Ovary (tissue), 9 donors: ENCODE measurements around the gene SND1. TPM values are rescaled to one million over a fixed set of nuclear protein-coding genes. Genes with fewer than 3 reads are reported as not detected.

Source experiments
- DNase-seq, 5 donors: peaks; one replicate each; pipeline ENCODE4 v3.0.0-alpha.2; 2019 to 2020
- H3K27ac ChIP-seq, 2 donors: fragments of 200-600 bp; one replicate each; pipeline versions ENCODE4 v1.5.1 to v1.8.0; 2019 to 2022
- H3K27me3 ChIP-seq: fragments of 200-600 bp; one replicate; pipeline ENCODE4 v1.8.0; 2022
- H3K36me3 ChIP-seq: fragments of 200-600 bp; sonication (generic); one replicate; pipeline ENCODE4 v1.5.1; 2019
- H3K4me1 ChIP-seq: one replicate; pipeline ENCODE4 v1.8.1; 2013; ENCODE audit warnings: mild to moderate bottlenecking, moderate library complexity; ENCODE audit not compliant: insufficient read depth
- H3K4me3 ChIP-seq: fragments of 200-600 bp; sonication (generic); one replicate; pipeline ENCODE4 v1.5.1; 2017
- H3K9me3 ChIP-seq, 2 donors: fragments of 200-600 bp in 1 of 2; sonication (generic) in 1 of 2; one replicate each; pipeline versions ENCODE4 v1.5.1 to v1.8.1; 2013 to 2019; ENCODE audit warnings: mild to moderate bottlenecking in 1 of 2, moderate library complexity in 1 of 2
- CTCF ChIP-seq, 3 donors: fragments of 450-650 bp in 2 of 3; fragments of 200-600 bp in 1 of 3; IDR thresholded peaks; one replicate each; pipeline versions ENCODE4 v1.5.1 to v1.8.0; 2016 to 2022; ENCODE audit warnings: antibody characterized with exemption in 3 of 3, mild to moderate bottlenecking in 1 of 3
- EP300 ChIP-seq: sonication (generic); formaldehyde crosslinking; IDR thresholded peaks from one replicate; pipeline ENCODE4 v1.6.1; 2017; ENCODE audit warnings: antibody characterized with exemption
- POLR2A ChIP-seq: fragments of 450-650 bp; IDR thresholded peaks from one replicate; pipeline ENCODE4 v1.6.1; 2017; ENCODE audit warnings: antibody characterized with exemption, mild to moderate bottlenecking, moderate library complexity
- WGBS, 3 donors: extraction: QIAGEN DNeasy Blood & Tissue Kit in 1 of 3; methylation state at CpG; one replicate each; pipeline versions ENCODE4 v1.1.5 to v1.1.7; 2013 to 2017; 5-methylcytosine and 5-hydroxymethylcytosine counted together
- intact Hi-C, 4 donors: fragments of 100-400 bp; cut with DNase I; formaldehyde crosslinking; loops; one replicate each; pipeline versions ENCODE4 v1.11.0 to v1.15.1; 2022 to 2023
- polyA plus RNA-seq, 2 donors: library from polyadenylated mRNA; stranded (reverse); fragments of 200-250 nt in 1 of 2; fragments of 350-450 nt in 1 of 2; fragmentation: Illumina TruSeq in 1 of 2; extraction: RNeasy Lipid Tissue Mini Kit (QIAGEN cat#74804) in 1 of 2; gene quantifications; one replicate each; pipeline ENCODE4 v1.2.3, GENCODE V29; 2013 to 2014
- total RNA-seq, 7 donors: library from RNA; depleted of rRNA in 2 of 7; stranded (reverse); fragments of >200 nt in 2 of 7; fragmentation: NEBNext Ultra II Directional in 3 of 7; extraction: Animal tissue kit (Norgen Biotek cat#: 25700) in 3 of 7; gene quantifications; one replicate each; pipeline versions ENCODE4 v1.1.0 to v1.2.4, GENCODE V29; 2016 to 2023
- donor health status: DM: no; HTN: no; CAD: no; lungs with moderate emphysema.
- donor health status: DM: no; HTN: no; CAD: no.
- donor health status: Bipolar disorder and iron deficiency.
- donor health status: DM: yes; HTN: yes; CAD: no.
- donor health status: DM: no; HTN: no; CAD: no.
- donor health status: DM: yes; HTN: yes; CAD: no.

Gene SND1
- total and polyA plus RNA-seq, 9 donors, result 91.4 to 297 (median 182) TPM

DNA sequence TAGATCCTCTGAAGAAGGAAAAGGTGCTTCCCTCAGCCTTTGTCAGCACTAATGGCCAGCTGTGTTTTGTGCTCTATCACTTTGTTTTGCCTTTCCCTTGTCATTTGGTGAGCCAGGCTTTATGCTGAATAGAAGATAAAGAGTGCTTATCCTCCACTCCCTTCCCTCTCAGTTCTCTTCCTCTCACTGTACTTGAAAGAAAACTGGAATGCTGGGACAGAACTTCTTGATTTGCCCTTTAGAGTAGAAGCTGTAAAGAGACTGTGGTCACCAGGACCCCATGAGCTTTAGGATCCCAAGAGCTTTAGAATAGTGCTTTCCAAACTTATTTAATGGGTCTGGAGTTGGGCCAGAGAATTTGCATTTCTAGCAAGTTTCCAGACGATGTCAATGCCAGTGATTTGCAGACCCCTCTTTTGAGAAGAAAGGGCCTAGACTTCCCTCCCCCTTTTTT is 297.8 kb downstream of the SND1 start:
- 24 to 33% (median 25%) methylated on average over 1 of the region's 1 CpG for WGBS, 3 donors
- peaks cover 12% of the 10 kb centered on the region for H3K4me1 ChIP-seq
- H3K27me3 ChIP-seq, result no peaks in the 10 kb centered on the region
- no peak overlapping the region for H3K4me3 ChIP-seq
- peak in 2 of 5 donors; percentile 19 to 36 for DNase-seq
- no peaks in the 10 kb centered on the region for H3K36me3 ChIP-seq
- H3K9me3 ChIP-seq, result no peaks in the 10 kb centered on the region
- TF ChIP-seq POLR2A, result no peak
- no peak for TF ChIP-seq EP300
- no peak for TF ChIP-seq CTCF (IDR thresholded peaks at IDR 0.05)
- H3K27ac ChIP-seq, result no peak overlapping the region
- intact Hi-C loops, result no loop called here

GRCh38 chr7:127950233-127950935 is 298.4 kb downstream of the SND1 start:
- Histone ChIP-seq H3K36me3 (no peaks in the 10 kb centered on the region), H3K27me3 (no peaks in the 10 kb centered on the region), H3K4me1 (peaks cover 12% of the 10 kb centered on the region), H3K27ac (no peak overlapping the region), H3K4me3 (no peak overlapping the region), H3K9me3 (no peaks in the 10 kb centered on the region)
- WGBS, 3 donors, result 71 to 76% (median 75%) methylated on average over 6 of the region's 6 CpGs
- intact Hi-C loops, result no loop called here
- DNase-seq, result no peak
- TF ChIP-seq POLR2A (no peak), EP300 (no peak), CTCF (IDR thresholded peaks at IDR 0.05) (no peak)

DNA sequence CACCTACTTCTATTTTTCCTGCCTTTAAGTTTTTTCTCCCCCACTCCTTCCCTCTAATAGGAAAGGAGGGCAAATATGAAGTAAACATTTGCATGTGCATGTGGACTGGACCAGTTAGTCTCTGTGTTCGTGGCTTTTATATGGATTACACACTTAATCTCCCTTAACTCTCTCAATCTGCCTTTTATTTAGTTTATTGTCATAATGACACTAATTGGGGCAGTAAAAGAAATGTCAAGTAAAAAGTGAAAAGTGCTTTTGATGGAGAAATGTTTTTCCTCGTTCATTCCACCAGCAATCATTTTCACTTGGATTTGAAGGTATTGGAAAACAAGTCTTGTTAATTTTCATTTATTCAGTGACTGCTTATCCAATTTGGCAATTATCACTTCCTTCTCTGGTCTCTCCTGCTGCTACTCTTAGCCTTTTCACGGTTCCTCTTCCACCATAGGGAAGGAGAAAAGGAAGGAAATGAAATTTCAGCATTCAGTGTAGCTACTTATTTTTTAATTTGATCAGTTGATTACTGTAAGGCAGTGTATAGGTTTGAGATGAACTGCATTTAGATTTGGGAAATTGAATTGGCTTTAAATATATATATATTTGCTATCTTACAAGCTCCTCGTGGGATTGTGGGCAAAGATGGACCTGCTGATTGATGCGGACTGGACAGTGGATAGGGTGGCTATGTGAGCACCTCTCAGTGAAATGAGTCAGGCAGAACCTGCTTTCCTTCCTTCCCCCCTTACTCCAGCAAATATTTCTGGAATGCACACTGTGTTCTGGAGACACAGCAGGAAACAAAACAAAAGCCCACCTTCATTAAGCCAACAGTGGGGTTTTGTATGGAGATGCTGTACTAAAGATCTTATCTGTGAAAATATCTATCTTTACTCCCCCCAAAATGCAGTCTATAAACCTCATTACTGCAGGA is 301.7 kb downstream of the SND1 start:
- Histone ChIP-seq H3K9me3 (no peaks in the 10 kb centered on the region), H3K36me3 (no peaks in the 10 kb centered on the region), H3K27me3 (no peaks in the 10 kb centered on the region), H3K4me1 (peaks cover 9% of the 10 kb centered on the region), H3K4me3 (no peak overlapping the region), H3K27ac (no peak overlapping the region)
- WGBS, 3 donors, result 89 to 91% (median 90%) methylated on average over 5 of the region's 5 CpGs
- intact Hi-C loops, result no loop called here
- no peak for TF ChIP-seq EP300
- TF ChIP-seq POLR2A, result no peak
- no peak for TF ChIP-seq CTCF (IDR thresholded peaks at IDR 0.05)
- DNase-seq, result no peak

GRCh38 chr7:127954357-127954748 is 302.4 kb downstream of the SND1 start:
- no peak for TF ChIP-seq EP300
- TF ChIP-seq POLR2A, result no peak
- TF ChIP-seq CTCF (IDR thresholded peaks at IDR 0.05), result no peak
- 49 to 54% (median 52%) methylated on average over 2 of the region's 2 CpGs for WGBS, 3 donors
- Histone ChIP-seq H3K36me3 (no peaks in the 10 kb centered on the region), H3K4me1 (peaks cover 7% of the 10 kb centered on the region), H3K27me3 (no peaks in the 10 kb centered on the region), H3K27ac (no peak overlapping the region), H3K9me3 (no peaks in the 10 kb centered on the region), H3K4me3 (no peak overlapping the region)
- no peak for DNase-seq
- intact Hi-C loops, result no loop called here
